Non-pigmented ciliary epithelial cell (primary cell): Measurements from ENCODE around the gene ERN2.
A peak's percentile ranks its signal among the peaks of the same experiment; 100 is the strongest.

Source experiments
- DNase-seq: peaks from one replicate; pipeline ENCODE4 v3.0.0-alpha.2; 2010; ENCODE audit warnings: low read depth

ERN2 gene

GRCh38 chr16:23687034-23687808 lies 25.8 kb downstream of the ERN2 start:
- no peak for DNase-seq

GRCh38 chr16:23683487-23683886 lies 29.5 kb downstream of the ERN2 start:
- DNase-seq = no peak

GRCh38 chr16:23682181-23682580 lies 30.8 kb downstream of the ERN2 start:
- DNase-seq = no peak

DNA sequence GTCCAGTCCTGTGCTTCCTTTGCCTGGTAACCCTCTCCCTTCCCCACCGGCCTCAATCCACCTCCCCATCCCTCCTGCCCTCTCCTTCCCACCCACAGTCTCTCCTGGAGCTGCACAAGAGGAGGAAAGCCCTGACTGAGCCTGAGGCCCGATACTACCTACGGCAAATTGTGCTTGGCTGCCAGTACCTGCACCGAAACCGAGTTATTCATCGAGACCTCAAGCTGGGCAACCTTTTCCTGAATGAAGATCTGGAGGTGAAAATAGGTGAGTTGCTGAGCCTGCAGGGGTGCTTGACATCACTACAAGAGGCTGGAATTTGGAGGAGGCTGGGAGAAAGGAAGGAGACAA lies 33.1 kb downstream of the ERN2 start:
- DNase-seq = no peak

DNA sequence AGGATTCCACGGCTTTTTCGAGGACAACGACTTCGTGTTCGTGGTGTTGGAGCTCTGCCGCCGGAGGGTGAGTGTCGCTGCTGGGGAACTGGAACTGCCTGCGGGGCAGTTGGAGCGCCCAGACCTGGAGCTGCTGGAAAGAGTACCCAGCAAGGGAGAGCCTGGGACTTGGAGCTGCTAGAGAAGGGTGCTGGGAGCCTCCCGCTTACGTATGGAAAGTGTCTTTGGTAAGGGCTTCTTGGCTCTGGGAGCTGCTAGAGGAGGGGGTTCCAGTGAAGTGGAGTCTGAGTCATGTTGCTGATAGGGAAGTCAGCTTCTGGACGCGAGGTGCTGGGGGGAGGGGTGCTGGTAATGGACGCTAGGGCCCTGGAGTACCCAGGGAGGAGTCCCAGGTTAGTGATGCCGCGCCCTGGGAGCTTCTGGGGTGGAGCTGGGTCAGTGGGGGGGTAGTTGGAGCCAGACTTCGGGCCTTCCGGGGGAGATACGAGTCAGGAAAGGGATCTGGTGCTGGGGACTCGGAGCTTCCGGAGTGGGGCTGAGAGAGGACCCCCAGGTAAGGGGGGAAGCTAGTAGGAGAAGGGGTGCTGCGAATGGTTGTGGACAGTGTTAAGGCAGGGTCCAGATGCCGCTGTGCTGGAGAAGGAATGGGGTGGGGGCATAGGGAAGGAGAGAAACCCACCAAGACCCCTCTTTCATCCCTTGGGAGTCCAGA lies 33.6 kb downstream of the ERN2 start:
- no peak for DNase-seq

DNA sequence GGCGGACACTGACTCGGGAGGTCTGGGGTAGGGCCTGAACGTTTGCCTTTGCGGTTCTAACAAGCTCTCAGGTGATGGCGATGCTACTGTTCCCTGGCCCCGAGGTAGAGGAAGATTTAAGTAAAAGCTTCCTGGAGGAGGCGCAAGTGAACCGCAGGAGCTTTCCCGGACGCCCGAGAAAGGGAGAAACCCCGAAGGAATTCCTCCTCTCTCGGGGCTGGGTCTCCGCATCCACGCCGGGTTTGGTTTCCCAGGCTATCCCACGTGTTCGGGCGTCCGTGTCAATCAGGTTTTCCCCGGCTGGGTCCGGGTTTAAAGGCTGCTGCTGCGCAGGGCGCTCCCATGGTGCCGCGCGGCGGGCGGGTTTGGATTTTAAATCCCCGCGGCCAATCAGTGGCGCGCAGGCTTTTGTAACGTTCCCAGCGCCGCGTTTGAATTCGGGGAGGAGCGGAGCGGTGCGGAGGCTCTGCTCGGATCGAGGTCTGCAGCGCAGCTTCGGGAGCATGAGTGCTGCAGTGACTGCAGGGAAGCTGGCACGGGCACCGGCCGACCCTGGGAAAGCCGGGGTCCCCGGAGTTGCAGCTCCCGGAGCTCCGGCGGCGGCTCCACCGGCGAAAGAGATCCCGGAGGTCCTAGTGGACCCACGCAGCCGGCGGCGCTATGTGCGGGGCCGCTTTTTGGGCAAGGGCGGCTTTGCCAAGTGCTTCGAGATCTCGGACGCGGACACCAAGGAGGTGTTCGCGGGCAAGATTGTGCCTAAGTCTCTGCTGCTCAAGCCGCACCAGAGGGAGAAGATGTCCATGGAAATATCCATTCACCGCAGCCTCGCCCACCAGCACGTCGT lies 34.4 kb downstream of the ERN2 start, which contains the start of gene PLK1:
Gene PLK1, plus strand, starts transcription at position 460 of the 844 bp plus-strand sequence. Its CDS starts 44 bp downstream, at position 504.
- no peak for DNase-seq

GRCh38 chr16:23676924-23677480 lies 36.0 kb downstream of the ERN2 start:
- no peak for DNase-seq

- no peak for DNase-seq
Observed at GRCh38 chr16:23673971-23674614, 38.9 kb downstream of the ERN2 start.

GRCh38 chr16:23670137-23670776 lies 42.8 kb downstream of the ERN2 start:
- peak; percentile 67 for DNase-seq

GRCh38 chr16:23668873-23669272 lies 44.1 kb downstream of the ERN2 start:
- no peak for DNase-seq

DNA sequence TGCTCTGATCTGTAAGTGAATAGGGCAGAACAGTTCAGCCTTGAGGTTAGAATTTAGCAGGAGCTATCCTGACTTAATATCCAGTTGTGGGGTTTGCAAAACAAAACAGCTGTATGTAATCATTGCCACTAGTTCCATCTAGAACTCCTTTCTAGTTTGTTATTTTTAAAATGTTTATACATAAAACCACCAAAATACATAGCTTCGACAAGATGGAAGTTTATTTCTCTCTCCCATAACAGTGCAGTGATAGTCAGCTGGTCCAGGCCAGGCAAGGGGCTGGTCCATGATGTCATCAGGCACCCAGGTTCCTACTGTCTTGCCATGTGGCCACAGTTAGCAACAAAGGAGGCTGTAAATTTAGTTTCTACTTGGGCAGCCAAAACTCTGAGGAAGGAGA lies 44.8 kb downstream of the ERN2 start:
- no peak for DNase-seq

DNA sequence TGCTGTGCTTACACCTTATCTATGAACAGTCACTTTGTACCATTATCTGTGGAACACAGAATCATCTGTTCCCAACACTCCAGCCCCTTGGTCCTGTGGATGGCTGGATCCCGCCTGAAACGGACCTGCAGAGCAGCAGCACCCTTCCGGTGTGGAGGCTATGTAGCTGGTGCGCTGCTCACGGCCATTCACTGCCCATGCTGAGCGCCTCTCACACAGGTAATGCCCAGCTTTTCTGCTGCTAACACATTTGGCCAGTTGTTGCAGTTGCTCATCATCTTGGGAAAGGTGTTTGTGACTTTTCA lies 45.7 kb downstream of the ERN2 start:
- no peak for DNase-seq

GRCh38 chr16:23666571-23667354 lies 46.3 kb downstream of the ERN2 start:
- no peak for DNase-seq

- DNase-seq = no peak
Observed at GRCh38 chr16:23663918-23664317, 49.1 kb downstream of the ERN2 start.

- DNase-seq = no peak
Observed at GRCh38 chr16:23651943-23652468, 61.0 kb downstream of the ERN2 start.

DNA sequence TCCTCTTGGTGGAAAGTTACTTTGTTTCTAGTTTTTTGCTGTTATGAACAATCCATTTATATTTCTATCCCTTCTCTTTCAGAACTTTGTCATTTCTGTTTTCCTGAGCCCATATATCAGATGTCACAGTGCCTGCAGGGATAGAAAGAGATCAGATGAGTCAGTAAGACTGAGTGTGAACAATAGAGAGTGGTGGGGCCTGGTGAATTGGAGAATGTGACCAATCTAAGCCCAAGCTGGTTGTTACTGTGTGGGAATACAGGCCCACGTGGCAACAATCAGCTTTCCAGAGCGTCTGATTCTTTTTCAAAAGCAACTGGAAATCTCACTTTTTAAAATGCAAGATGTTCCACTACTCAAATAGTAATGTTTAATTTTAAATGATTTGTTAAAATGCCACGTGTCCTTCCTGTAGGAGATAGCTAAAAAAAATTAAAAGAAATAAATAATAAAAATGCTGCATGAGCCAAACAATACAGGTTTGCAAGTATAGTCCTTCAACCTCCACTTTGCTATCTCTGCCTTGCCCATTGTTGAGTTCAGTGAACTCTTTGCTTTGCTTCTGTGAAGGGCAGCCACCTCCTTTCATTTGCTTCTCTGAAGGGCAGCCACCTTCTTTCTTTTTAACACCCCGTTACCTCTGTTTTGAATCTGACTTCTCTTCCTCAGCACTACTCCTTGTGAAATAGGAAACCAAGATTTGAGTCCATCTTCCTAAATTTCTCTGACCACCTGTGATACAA lies 62.2 kb downstream of the ERN2 start:
- DNase-seq = no peak

- DNase-seq = no peak
Observed at GRCh38 chr16:23642246-23642774, 70.7 kb downstream of the ERN2 start.

- peak; percentile 70 for DNase-seq
Observed at GRCh38 chr16:23640931-23641765, 71.9 kb downstream of the ERN2 start, which contains the start of the genes DCTN5 and PALB2. DCTN5 (plus strand) TSS chr16:23641466; CDS start chr16:23641543, 77 bp downstream. PALB2 (minus strand) TSS chr16:23641310; CDS start chr16:23641157, 153 bp downstream.
